ENCODE measurements around the gene SIGLEC1.

SIGLEC1 gene

DNA sequence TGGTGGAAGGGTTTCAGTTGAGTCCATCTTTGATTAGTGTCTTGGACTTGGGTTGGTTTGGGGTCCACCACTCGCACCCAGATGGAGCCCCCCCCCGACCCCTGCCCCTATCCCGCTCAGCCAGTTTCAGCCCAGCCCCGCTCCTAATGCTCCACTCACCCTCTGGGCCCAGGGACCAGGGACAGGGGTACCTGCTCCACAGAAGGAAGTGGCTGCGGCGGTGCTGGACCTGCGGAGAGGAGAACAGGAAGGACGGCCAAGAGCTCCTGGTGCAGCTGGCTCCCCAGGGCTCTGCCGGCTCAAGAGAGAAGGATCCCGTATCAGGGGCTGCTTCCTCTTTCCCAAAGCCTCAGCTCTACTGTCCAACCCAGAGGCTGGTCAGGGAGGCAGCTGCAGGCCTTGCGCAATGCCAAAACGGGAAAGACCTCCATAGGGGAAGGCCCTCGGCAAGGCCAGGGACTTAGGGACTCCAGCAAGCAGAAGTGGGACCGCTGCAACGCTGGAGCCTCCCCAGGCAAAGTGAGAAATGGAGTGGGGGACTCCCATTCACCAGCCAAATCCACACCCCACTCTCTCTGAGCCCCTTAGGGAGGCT lies at the start of gene SIGLEC1:
SIGLEC1 (minus strand) TSS at position 322 of the 595 bp plus-strand sequence. CDS start 5,472 bp downstream, outside the sequence.
- no peak for DNase-seq

GRCh38 chr20:3760655-3761348 lies 48.4 kb upstream of the SIGLEC1 start:
- no peak for DNase-seq

DNA sequence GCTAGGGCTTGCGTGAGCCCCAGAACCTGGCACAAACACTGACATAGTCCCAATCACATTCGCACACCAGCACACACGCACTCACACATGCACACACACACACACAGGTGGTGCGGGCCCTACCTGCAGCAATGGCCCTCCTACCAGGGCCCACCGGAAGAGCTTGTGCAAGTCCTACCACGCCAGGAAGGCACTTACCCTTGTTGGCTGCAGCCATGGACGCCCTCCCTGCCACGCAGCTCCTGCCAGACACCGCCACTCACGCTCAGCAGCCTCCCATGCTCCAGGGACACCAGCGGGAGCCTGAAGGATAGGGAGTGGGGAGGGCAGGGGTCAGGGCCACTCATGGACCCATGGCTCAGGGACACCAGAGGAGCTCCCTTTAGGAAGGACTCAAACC lies 47.5 kb upstream of the SIGLEC1 start:
- DNase-seq, result no peak

GRCh38 chr20:3759316-3759823 lies 47.0 kb upstream of the SIGLEC1 start:
- DNase-seq, result no peak

DNA sequence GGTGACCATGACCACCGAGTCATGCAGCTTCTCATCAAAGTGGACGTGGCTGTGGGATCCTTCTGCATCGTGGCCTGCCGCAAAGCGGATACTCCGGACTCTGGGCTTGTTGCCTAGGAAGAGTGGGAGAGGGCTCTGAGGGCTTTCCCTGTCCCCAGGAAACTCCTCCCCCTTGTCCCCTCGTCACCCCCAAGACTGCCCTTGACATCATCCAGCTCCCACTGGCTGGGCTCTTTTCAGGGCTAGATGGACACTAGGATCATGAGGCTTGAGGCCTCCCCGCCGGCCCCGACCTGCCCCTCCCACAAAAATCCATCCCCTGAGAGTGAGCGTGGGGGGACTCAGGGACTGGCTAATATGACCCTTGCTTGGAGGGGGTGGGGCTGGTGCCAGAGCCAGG lies 46.2 kb upstream of the SIGLEC1 start:
- no peak for DNase-seq

GRCh38 chr20:3757268-3757667 lies 44.9 kb upstream of the SIGLEC1 start:
- DNase-seq, result no peak

DNA sequence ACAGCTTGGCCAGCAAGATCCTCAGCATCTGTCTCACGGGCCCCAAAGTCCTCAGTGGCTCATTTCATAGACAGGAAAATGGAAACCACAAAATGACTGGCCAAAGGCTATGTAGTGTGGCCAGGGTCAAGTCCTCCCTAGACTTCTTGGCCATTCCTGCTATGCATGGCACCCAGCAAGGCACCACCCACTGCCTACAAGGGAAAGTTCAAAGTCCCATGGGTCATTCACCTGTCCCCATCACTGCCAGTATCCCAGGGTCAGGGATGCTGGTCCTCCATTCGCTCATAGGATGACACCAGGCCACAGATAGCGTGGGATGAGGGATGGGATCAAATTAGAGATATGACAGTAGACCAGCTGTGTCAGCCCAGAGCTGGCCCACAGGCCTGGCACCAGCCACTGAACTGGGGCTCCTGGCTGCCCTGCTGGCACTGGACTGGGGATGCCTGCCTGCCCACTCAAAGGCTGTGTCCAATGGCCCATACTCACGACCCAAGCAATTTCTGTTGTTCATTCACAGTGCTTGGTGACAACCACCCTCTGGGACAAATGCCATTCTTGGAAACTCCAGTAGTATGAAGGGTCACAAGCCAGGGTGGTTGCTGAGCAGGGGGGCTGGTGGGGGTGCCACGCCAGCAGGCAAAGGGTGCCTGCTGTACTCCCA lies 43.5 kb upstream of the SIGLEC1 start:
- no peak for DNase-seq

DNA sequence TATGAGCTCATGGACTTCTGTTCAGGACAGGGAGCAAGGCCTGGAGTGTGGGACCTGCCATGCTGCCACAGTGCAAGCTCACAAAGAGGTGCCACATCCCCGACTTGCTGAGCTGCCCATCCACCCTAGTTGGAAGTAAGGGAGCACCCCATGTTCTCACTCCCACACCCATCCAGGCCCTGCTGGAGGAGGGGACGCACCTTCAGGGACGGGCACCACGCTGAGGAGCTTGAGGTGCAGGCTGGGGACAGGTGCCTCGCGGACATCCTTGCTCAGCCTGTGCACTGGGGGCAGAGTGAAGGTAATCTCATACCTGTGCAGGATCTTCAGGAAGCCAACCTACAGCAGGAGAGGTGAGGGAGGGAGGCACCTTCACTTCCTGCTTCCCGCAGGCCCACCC lies 42.9 kb upstream of the SIGLEC1 start:
- DNase-seq, result no peak

GRCh38 chr20:3754276-3754630 lies 41.9 kb upstream of the SIGLEC1 start:
- DNase-seq, result no peak

DNA sequence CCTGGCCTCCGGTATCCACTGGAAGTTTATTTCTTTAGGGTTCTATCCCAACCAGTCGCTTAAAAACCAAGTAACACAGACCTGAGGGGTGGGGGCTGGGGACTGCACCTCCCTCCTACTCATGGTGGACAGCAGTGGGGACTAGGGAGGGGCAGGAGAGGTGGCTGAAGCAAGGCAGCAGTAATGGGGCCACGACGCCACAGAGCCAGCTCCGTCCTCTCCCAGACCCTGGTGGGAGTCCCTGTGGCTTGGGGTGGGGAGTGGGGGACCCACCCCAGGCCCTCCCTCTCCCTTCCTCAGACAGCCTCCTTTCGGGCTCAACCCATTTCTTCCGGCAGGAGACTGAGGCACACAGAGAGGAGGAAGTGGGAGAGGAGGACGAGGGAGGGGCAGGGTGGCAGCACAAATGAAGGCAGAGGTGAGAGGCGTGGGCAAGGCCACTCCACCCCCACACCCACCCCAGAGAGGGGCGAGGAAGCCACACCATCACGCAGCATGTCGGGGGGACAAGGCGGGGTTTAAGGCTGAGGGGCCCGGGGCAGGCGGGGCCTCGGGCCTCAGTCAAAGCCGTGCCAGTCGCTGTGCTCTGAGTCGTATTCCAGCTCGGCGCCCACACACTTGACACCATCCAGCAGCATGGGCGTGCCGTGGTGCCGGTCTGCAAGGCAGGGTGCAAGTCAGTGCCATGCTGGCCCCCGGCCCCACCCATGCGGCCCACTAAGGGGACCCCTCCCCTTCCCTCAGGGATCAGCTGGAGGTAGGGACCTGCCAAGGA lies 41.3 kb upstream of the SIGLEC1 start:
- no peak for DNase-seq

DNA sequence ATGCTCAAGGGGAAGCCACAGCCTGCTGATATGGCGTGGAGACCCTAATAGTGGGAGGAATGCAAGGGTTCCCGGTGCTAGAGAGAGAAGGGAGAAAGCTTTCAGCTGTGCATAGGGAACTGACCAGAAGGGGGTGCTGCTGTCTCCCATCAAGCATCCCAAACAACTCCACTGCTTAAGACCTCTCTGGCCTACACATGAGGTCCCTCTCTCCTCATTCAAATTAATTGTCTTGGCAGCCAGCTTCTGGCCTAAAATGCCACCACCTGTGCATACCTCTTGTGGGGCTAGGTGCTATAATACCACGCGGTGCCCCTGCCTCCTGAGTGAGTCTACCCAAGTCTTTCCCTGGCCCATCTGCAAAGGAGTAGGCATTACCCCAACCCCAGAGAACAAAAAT lies 40.7 kb upstream of the SIGLEC1 start:
- peak; percentile 41 for DNase-seq

DNA sequence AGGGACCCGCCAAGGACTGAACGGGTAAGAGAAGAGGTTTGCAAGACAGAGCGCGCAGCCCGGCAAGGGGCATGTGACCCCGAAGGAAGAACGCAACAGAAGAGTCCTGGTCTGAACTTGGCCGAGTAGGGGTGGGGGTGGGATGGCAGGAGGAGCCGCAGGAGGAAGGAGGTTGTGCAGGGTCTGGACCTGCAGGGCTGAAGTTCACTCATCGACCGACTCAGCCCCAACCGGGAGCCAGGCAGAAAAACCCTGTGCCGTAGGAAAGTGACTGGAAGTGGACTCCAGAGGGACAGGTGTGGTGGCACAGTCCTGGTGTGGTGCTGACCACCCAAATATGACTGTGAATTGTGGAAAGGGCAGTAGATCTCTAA lies 40.0 kb upstream of the SIGLEC1 start:
- no peak for DNase-seq

- DNase-seq, result peak; percentile 54
Observed at GRCh38 chr20:3751675-3752385, 39.4 kb upstream of the SIGLEC1 start.

DNA sequence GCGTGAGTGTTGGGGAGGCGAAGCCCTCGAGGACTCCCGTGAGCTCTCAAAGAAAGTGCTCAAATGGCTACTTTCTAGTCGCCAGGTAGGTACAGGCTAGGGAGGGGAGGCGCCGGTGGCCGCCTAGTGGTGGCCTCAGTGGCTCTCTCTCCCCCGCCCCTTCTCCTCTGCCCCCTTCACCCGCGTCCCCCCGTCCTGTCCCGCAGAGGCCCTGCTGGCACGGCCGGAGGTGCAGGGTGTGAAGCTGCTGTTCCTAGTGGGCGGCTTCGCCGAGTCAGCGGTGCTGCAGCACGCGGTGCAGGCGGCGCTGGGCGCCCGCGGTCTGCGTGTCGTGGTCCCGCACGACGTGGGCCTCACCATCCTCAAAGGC lies 38.9 kb upstream of the SIGLEC1 start:
- no peak for DNase-seq

DNA sequence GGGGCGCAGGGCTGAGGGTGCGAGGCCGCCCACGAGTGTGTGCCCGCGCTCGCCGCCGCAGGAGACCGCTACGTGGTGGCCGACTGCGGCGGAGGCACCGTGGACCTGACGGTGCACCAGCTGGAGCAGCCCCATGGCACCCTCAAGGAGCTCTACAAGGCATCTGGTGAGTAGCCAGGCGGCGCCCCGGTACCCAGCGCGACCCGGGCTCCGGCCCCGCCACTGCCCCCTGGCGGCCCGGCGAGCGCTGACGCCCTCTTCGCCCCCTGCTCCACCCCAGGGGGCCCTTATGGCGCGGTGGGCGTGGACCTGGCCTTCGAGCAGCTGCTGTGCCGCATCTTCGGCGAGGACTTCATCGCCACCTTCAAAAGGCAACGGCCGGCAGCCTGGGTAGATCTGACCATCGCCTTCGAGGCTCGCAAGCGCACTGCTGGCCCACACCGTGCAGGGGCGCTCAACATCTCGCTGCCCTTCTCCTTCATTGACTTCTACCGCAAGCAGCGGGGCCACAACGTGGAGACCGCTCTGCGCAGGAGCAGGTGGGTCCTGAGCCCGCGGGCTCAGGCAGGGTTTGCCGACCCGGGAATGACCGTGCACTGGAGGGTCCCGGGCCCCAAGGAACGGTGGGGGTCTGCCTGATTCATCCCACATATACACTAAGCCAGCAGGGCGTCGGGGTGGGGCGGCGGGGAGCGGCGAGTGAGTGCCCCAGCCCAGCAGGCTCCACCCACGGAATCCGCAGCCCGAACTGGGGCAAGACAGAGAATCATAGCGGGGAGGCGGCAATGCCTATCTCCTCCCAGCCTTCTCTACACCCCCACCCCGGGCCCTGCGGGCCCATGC lies 37.5 kb upstream of the SIGLEC1 start:
- peak; percentile 25 for DNase-seq

GRCh38 chr20:3749087-3749688 lies 36.8 kb upstream of the SIGLEC1 start:
- DNase-seq, result no peak

DNA sequence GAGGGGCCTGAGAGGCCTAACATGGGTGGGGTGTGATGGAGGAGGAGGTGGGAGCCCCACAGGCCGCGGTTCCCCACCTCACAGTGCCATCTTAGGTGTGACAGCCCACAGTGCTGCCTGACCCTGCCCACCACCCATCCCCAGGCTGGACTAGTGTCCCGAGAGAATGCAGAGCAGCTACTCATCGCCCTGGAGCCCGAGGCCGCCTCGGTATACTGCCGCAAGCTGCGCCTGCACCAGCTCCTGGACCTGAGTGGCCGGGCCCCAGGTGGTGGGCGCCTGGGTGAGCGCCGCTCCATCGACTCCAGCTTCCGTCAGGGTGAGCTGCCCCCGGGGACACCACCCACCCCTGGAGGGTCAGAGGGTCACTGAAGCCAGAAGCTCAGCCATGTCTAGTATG lies 35.7 kb upstream of the SIGLEC1 start:
- no peak for DNase-seq

DNA sequence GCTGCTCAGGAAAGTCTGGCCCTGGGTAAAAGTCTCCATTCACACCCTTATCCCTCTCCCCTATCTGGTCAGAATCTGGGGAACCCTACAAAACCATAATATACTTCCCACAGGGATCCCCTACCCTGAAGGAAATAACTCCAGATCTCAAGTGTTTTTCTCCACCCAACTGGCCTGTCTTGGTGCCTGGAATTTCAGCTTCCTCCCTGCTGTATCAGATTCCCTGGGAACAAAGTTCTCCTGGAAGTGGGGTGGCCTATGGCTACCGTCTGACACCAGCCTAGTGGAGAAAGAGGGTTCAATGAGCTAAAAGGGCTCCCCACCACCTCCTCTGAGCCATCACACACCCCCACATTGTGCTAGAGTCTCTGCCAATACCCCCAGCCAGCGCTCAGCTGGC lies 35.1 kb upstream of the SIGLEC1 start:
- no peak for DNase-seq

DNA sequence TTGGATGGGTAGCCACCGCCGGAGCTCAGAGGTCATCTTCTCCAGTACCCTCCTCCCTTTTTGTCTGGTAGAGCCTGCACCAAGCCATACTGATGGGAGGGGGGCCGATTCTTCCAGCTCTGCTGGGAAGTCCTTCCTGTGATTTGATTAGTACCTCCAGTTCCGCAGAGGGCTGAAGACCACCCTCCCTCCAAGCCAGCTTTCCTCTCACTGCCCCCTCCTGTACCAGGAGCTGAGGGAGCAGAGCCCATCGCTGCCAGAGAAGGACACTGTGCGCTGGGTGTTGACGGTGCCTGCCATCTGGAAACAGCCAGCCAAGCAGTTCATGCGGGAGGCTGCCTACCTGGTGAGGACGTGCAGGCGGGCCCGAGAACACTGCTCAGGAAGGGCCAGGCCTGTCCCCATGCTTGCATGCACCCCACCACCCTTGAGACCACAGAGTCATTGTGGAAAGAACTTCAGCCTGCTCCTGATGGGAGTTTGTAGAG lies 33.3 kb upstream of the SIGLEC1 start:
- DNase-seq, result no peak

DNA sequence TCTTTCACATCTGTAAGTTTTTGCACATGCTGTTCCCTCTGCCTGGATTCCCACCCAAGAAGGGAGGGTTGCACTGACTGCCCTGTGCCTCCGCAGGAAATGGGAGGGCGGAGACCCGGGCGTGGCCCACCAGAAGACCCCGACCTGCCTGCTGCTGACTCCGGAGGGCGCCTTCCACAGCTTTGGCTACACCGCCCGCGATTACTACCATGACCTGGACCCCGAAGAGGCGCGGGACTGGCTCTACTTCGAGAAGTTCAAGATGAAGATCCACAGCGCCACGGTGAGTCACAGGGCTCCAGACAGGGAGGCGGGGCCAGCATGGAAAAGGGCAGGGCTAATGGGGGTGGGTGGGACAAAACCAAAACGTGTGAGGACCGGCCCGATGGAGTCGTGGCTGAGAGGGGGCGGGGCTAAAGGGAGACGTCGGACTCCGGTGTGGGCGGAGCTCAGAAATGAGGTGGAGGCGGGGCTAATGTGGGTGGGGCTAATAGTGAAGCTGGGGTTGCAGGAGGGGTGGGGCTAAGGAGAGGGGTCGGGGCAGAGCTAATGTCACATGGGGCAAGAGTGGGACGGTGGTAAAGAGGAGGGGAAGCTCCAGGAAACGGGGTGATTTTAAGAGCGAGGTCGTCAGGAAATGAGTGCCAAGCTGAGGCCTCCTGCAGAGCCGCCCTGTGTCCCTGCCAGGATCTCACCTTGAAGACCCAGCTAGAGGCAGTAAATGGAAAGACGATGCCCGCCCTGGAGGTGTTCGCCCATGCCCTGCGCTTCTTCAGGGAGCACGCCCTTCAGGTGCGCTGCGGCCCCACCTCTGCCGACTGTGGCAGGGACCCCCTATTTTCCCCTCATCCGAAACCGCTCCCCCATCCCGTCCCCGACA lies 32.6 kb upstream of the SIGLEC1 start:
- DNase-seq, result peak; percentile 68
